Small intestine (tissue), 7 donors: ENCODE results near the gene ST8SIA6. TPM values are rescaled to one million over a fixed set of nuclear protein-coding genes. Genes with fewer than 3 reads are reported as not detected.

ENCODE experiments used
- DNase-seq, 2 donors: peaks; one replicate each; pipeline versions ENCODE4 v3.0.0 to v3.0.0-alpha.2; 2013
- FAIRE-seq: peaks from 2 replicates; lab custom pipeline; 2012; peaks lifted over from hg19 to GRCh38; lab: Jason Lieb, UNC
- H3K27ac ChIP-seq, 3 donors: one replicate each; pipeline ENCODE4 v1.5.1; 2013; ENCODE audit warnings: low read length in 2 of 3, mild to moderate bottlenecking in 2 of 3, control low read depth in 1 of 3, inconsistent platforms in 1 of 3, low read depth in 1 of 3, moderate library complexity in 1 of 3
- H3K27me3 ChIP-seq, 3 donors: one replicate each; pipeline ENCODE4 v1.6.1; 2013; ENCODE audit warnings: low read length in 3 of 3, inconsistent platforms in 1 of 3; ENCODE audit not compliant: control insufficient read depth in 3 of 3, insufficient read depth in 3 of 3
- H3K36me3 ChIP-seq, 3 donors: one replicate each; pipeline ENCODE4 v1.6.1; 2013; ENCODE audit warnings: low read length in 3 of 3, inconsistent platforms in 1 of 3, low read depth in 1 of 3, mild to moderate bottlenecking in 1 of 3, moderate library complexity in 1 of 3; ENCODE audit not compliant: control insufficient read depth in 3 of 3, insufficient read depth in 2 of 3
- H3K4me1 ChIP-seq, 3 donors: one replicate each; pipeline ENCODE4 v1.6.1; 2013; ENCODE audit warnings: low read length in 2 of 3, inconsistent platforms in 1 of 3, low read depth in 1 of 3, mild to moderate bottlenecking in 1 of 3, moderate library complexity in 1 of 3; ENCODE audit not compliant: control insufficient read depth in 3 of 3, insufficient read depth in 2 of 3
- H3K4me3 ChIP-seq, 3 donors: one replicate each; pipeline ENCODE4 v1.5.1; 2013; ENCODE audit warnings: low read length in 3 of 3, control low read depth in 1 of 3, inconsistent platforms in 1 of 3, low read depth in 1 of 3, mild to moderate bottlenecking in 1 of 3, moderate library complexity in 1 of 3
- H3K9me3 ChIP-seq, 2 donors: one replicate each; pipeline ENCODE4 v1.6.1; 2013; ENCODE audit warnings: low read depth in 1 of 2, low read length in 1 of 2; ENCODE audit not compliant: control insufficient read depth in 2 of 2, insufficient read depth in 1 of 2
- WGBS, 3 donors: extraction: QIAGEN DNeasy Blood & Tissue Kit; methylation state at CpG; one replicate each; pipeline ENCODE4 v1.1.7; 2013; 5-methylcytosine and 5-hydroxymethylcytosine counted together
- polyA plus RNA-seq, 4 donors: library from polyadenylated mRNA; stranded (reverse) in 3 of 4; unstranded in 1 of 4; fragments of 200-250 nt in 3 of 4; fragments of 120-200 nt in 1 of 4; gene quantifications; one replicate each; pipeline versions ENCODE4 v1.2.1 to v1.2.3, GENCODE V29; 2013
- donor health status: healthy with polysubstance abuse.
- donor health status: control.
- donor health status: control.
- donor health status: Bipolar disorder and iron deficiency.
- donor health status: healthy.

The ST8SIA6 gene
- polyA plus RNA-seq, 4 donors, result 0.15 to 1.5 TPM; not detected in 2

GRCh38 chr10:17426263-17426750 is 28.1 kb downstream of the ST8SIA6 start:
- Histone ChIP-seq H3K27ac (no peak overlapping the region), H3K27me3 (no peaks in the 10 kb centered on the region), H3K4me1 (no peaks in the 10 kb centered on the region), H3K36me3 (no peaks in the 10 kb centered on the region), H3K4me3 (no peak overlapping the region), H3K9me3 (no peaks in the 10 kb centered on the region)
- FAIRE-seq (no peak), DNase-seq (no peak)
- 71 to 79% (median 74%) methylated on average over 5 of the region's 5 CpGs for WGBS, 3 donors

GRCh38 chr10:17425584-17426262 is 28.7 kb downstream of the ST8SIA6 start:
- H3K27me3 ChIP-seq, result no peaks in the 10 kb centered on the region
- DNase-seq (no peak), FAIRE-seq (no peak)
- 52 to 62% (median 60%) methylated on average over 6 of the region's 6 CpGs for WGBS, 3 donors
- H3K36me3 ChIP-seq, result no peaks in the 10 kb centered on the region
- H3K4me3 ChIP-seq, result no peak overlapping the region
- no peaks in the 10 kb centered on the region for H3K4me1 ChIP-seq
- no peak overlapping the region for H3K27ac ChIP-seq
- H3K9me3 ChIP-seq, result no peaks in the 10 kb centered on the region

- Histone ChIP-seq H3K4me1 (no peaks in the 10 kb centered on the region), H3K9me3 (no peaks in the 10 kb centered on the region), H3K27ac (no peak overlapping the region), H3K27me3 (no peaks in the 10 kb centered on the region), H3K4me3 (no peak overlapping the region), H3K36me3 (no peaks in the 10 kb centered on the region)
- no peak for DNase-seq
- no peak for FAIRE-seq
- WGBS, 3 donors, result 52 to 58% (median 53%) methylated on average over 2 of the region's 2 CpGs
Measured at GRCh38 chr10:17423632-17424186, 30.7 kb downstream of the ST8SIA6 start.

GRCh38 chr10:17422931-17423330 is 31.5 kb downstream of the ST8SIA6 start:
- no peak for FAIRE-seq

GRCh38 chr10:17418249-17418648 is 36.1 kb downstream of the ST8SIA6 start:
- Histone ChIP-seq H3K36me3 (no peaks in the 10 kb centered on the region), H3K27ac (no peak overlapping the region), H3K27me3 (peaks cover 0 to 4% (median 0%) of the 10 kb centered on the region in 3 donors), H3K9me3 (no peaks in the 10 kb centered on the region), H3K4me3 (no peak overlapping the region), H3K4me1 (no peaks in the 10 kb centered on the region)
- no peak for DNase-seq
- 40 to 79% (median 42%) methylated on average over 2 of the region's 2 CpGs for WGBS, 3 donors
- FAIRE-seq, result no peak

More at GRCh38 chr10:17422931-17423330, 31.5 kb downstream of the ST8SIA6 start:
- H3K36me3 ChIP-seq, result no peaks in the 10 kb centered on the region
- no peaks in the 10 kb centered on the region for H3K4me1 ChIP-seq
- no peaks in the 10 kb centered on the region for H3K27me3 ChIP-seq
- WGBS, 3 donors, result 87 to 91% (median 88%) methylated on average over 5 of the region's 5 CpGs
- H3K27ac ChIP-seq, result no peak overlapping the region
- H3K4me3 ChIP-seq, result no peak overlapping the region
- no peaks in the 10 kb centered on the region for H3K9me3 ChIP-seq
- no peak for DNase-seq

- H3K4me3 ChIP-seq, result no peak overlapping the region
- H3K27me3 ChIP-seq, result peaks cover 0 to 4% (median 0%) of the 10 kb centered on the region in 3 donors
- FAIRE-seq, result no peak
- H3K27ac ChIP-seq, result no peak overlapping the region
- H3K36me3 ChIP-seq, result no peaks in the 10 kb centered on the region
- no peaks in the 10 kb centered on the region for H3K9me3 ChIP-seq
- H3K4me1 ChIP-seq, result no peaks in the 10 kb centered on the region
- no peak for DNase-seq
- 84 to 90% (median 87%) methylated on average over 8 of the region's 8 CpGs for WGBS, 3 donors
Measured at GRCh38 chr10:17416442-17417211, 37.8 kb downstream of the ST8SIA6 start.

- Histone ChIP-seq H3K9me3 (no peaks in the 10 kb centered on the region), H3K27me3 (peaks cover 0 to 4% (median 0%) of the 10 kb centered on the region in 3 donors), H3K27ac (no peak overlapping the region), H3K4me1 (no peaks in the 10 kb centered on the region), H3K4me3 (no peak overlapping the region), H3K36me3 (no peaks in the 10 kb centered on the region)
- DNase-seq, result no peak
- no peak for FAIRE-seq
- 84 to 87% (median 85%) methylated on average over 3 of the region's 3 CpGs for WGBS, 3 donors
Measured at GRCh38 chr10:17415046-17415658, 39.2 kb downstream of the ST8SIA6 start.

- Histone ChIP-seq H3K27me3 (peaks cover 0 to 4% (median 0%) of the 10 kb centered on the region in 3 donors), H3K9me3 (no peaks in the 10 kb centered on the region), H3K27ac (no peak overlapping the region), H3K4me1 (no peaks in the 10 kb centered on the region), H3K4me3 (no peak overlapping the region), H3K36me3 (no peaks in the 10 kb centered on the region)
- no peak for FAIRE-seq
- WGBS, 3 donors, result 75 to 91% (median 86%) methylated on average over 1 of the region's 1 CpG
- DNase-seq, result no peak
Measured at GRCh38 chr10:17414484-17414883, 39.9 kb downstream of the ST8SIA6 start.
